Measurements from ENCODE around the gene AVPR2.

Gene AVPR2

GRCh38 chrX:153871451-153871850 lies 33.0 kb upstream of the AVPR2 start:
- no peak for DNase-seq (ENCODE audit: low read depth in 2 of 2)

GRCh38 chrX:153871946-153872878 lies 32.3 kb upstream of the AVPR2 start:
- no peak for DNase-seq (ENCODE audit: low read depth in 2 of 2)

GRCh38 chrX:153873282-153874084 lies 31.0 kb upstream of the AVPR2 start:
- no peak for DNase-seq (ENCODE audit: low read depth in 2 of 2)

- DNase-seq (ENCODE audit: low read depth in 2 of 2) = no peak
Observed at GRCh38 chrX:153874085-153874365, 30.4 kb upstream of the AVPR2 start.

GRCh38 chrX:153874366-153875125 lies 29.9 kb upstream of the AVPR2 start:
- DNase-seq (ENCODE audit: low read depth in 2 of 2) = no peak

- DNase-seq (ENCODE audit: low read depth in 2 of 2) = peak; percentile 32 to 42
Observed at GRCh38 chrX:153875391-153876111, 28.9 kb upstream of the AVPR2 start.

- DNase-seq (ENCODE audit: low read depth in 2 of 2) = no peak
Observed at GRCh38 chrX:153876112-153876491, 28.4 kb upstream of the AVPR2 start.

GRCh38 chrX:153877571-153878261 lies 26.8 kb upstream of the AVPR2 start:
- no peak for DNase-seq (ENCODE audit: low read depth in 2 of 2)

- DNase-seq (ENCODE audit: low read depth in 2 of 2) = no peak
Observed at GRCh38 chrX:153878345-153878744, 26.1 kb upstream of the AVPR2 start.

GRCh38 chrX:153878969-153879653 lies 25.4 kb upstream of the AVPR2 start:
- DNase-seq (ENCODE audit: low read depth in 2 of 2) = no peak

GRCh38 chrX:153879741-153880439 lies 24.6 kb upstream of the AVPR2 start:
- DNase-seq (ENCODE audit: low read depth in 2 of 2) = no peak

- DNase-seq (ENCODE audit: low read depth in 2 of 2) = no peak
Observed at GRCh38 chrX:153880440-153880815, 24.0 kb upstream of the AVPR2 start.

GRCh38 chrX:153881281-153881680 lies 23.2 kb upstream of the AVPR2 start:
- DNase-seq (ENCODE audit: low read depth in 2 of 2) = no peak

GRCh38 chrX:153882086-153882498 lies 22.4 kb upstream of the AVPR2 start:
- no peak for DNase-seq (ENCODE audit: low read depth in 2 of 2)

- DNase-seq (ENCODE audit: low read depth in 2 of 2) = no peak
Observed at GRCh38 chrX:153882557-153882956, 21.9 kb upstream of the AVPR2 start.

- DNase-seq (ENCODE audit: low read depth in 2 of 2) = no peak
Observed at GRCh38 chrX:153883163-153883843, 21.2 kb upstream of the AVPR2 start.

GRCh38 chrX:153884136-153884535 lies 20.3 kb upstream of the AVPR2 start:
- DNase-seq (ENCODE audit: low read depth in 2 of 2) = no peak

- no peak for DNase-seq (ENCODE audit: low read depth in 2 of 2)
Observed at GRCh38 chrX:153884590-153884989, 19.9 kb upstream of the AVPR2 start.

GRCh38 chrX:153885208-153885787 lies 19.2 kb upstream of the AVPR2 start:
- no peak for DNase-seq (ENCODE audit: low read depth in 2 of 2)

Data from stimulated activated CD8-positive, alpha-beta memory T cell treated with anti-CD3 and anti-CD28 coated beads, Interleukin-2, amount 100 ng/mL, for 48 hours (primary cell).